Activated CD8-positive, alpha-beta memory T cell treated with anti-CD3 and anti-CD28 coated beads, Interleukin-2, amount 10 ng/mL, durations not matched to agents 7 days and 5 days (primary cell): ENCODE measurements around the gene GATAD2A. TPM values are rescaled to one million over a fixed set of nuclear protein-coding genes. Genes with fewer than 3 reads are reported as not detected.

Source experiments
- ATAC-seq: fragments of 150-1000 bp; cut with Tn5 transposase; one replicate; pipeline ENCODE4 v1.10.0; 2021; ENCODE audit warnings: moderate library complexity
- CTCF ChIA-PET: fragments of 350-600 bp; sonication (Branson Sonifier 250); formaldehyde crosslinking; loops from one replicate; lab custom pipeline; 2021; ENCODE audit warnings: antibody characterized with exemption; lab: Charles Lee
- DNase-seq: peaks from one replicate; pipeline ENCODE4 v3.0.0-alpha.2; 2020
- H3K27ac Mint-ChIP-seq: one replicate; pipeline ENCODE4 v1.8.0; 2021; ENCODE audit warnings: mild to moderate bottlenecking, mixed read lengths
- H3K27me3 Mint-ChIP-seq: one replicate; pipeline ENCODE4 v1.8.0; 2021; ENCODE audit warnings: mixed read lengths
- H3K36me3 Mint-ChIP-seq: one replicate; pipeline ENCODE4 v1.8.0; 2021; ENCODE audit warnings: mild to moderate bottlenecking, mixed read lengths
- H3K4me1 Mint-ChIP-seq: one replicate; pipeline ENCODE4 v1.8.0; 2021; ENCODE audit warnings: mixed read lengths
- H3K4me3 Mint-ChIP-seq: one replicate; pipeline ENCODE4 v1.8.0; 2021; ENCODE audit warnings: mild to moderate bottlenecking, moderate library complexity, mixed read lengths
- H3K9me3 Mint-ChIP-seq: one replicate; pipeline ENCODE4 v1.8.0; 2022; ENCODE audit warnings: low read depth, mixed read lengths
- total RNA-seq, 2 experiments: library from RNA; stranded (reverse); gene quantifications; one replicate each; pipeline ENCODE4 v1.2.3, GENCODE V29; 2021

Gene GATAD2A
- total RNA-seq, 2 experiments from 2014 or later: 159 to 161 TPM

- no peak for DNase-seq
- Mint-ChIP-seq H3K36me3 (no peaks in the 10 kb centered on the region), H3K27ac (no peak overlapping the region), H3K9me3 (no peaks in the 10 kb centered on the region), H3K4me3 (no peak overlapping the region), H3K4me1 (peaks cover 3% of the 10 kb centered on the region), H3K27me3 (peaks cover 3% of the 10 kb centered on the region)
- no peak for ATAC-seq
- CTCF ChIA-PET: interaction anchor here (1.0 to 11.6 kb wide), 3 partner anchors 8 to 37 kb away, joined by 3 to 119 read pairs (median 7); partner anchors contain the start of gene YJEFN3
Measured at GRCh38 chr19:19546751-19547162, 141.3 kb downstream of the GATAD2A start.

GRCh38 chr19:19547674-19548336 is 142.3 kb downstream of the GATAD2A start:
- Mint-ChIP-seq H3K27ac (no peak overlapping the region), H3K4me3 (no peak overlapping the region), H3K36me3 (no peaks in the 10 kb centered on the region), H3K4me1 (no peaks in the 10 kb centered on the region), H3K9me3 (no peaks in the 10 kb centered on the region), H3K27me3 (peaks cover 3% of the 10 kb centered on the region)
- no peak for ATAC-seq
- no peak for DNase-seq
- CTCF ChIA-PET: interaction anchor here (11.6 kb wide), 1 partner anchor 16 kb away, joined by 119 read pairs; the partner anchor contains the start of gene YJEFN3

- Mint-ChIP-seq H3K4me3 (no peak overlapping the region), H3K36me3 (no peaks in the 10 kb centered on the region), H3K27me3 (peaks cover 3% of the 10 kb centered on the region), H3K4me1 (peaks cover 4% of the 10 kb centered on the region), H3K9me3 (no peaks in the 10 kb centered on the region), H3K27ac (no peak overlapping the region)
- DNase-seq (no peak), ATAC-seq (no peak)
- CTCF ChIA-PET: interaction anchor here (1.1 to 11.6 kb wide), 3 partner anchors 14 to 80 kb away, joined by 3 to 119 read pairs (median 3); partner anchors contain the start of genes LPAR2 and YJEFN3
Measured at GRCh38 chr19:19548915-19549759, 143.7 kb downstream of the GATAD2A start.

GRCh38 chr19:19549804-19550464 is 144.5 kb downstream of the GATAD2A start:
- CTCF ChIA-PET: interaction anchor here (1.4 to 11.6 kb wide), 2 partner anchors 13 to 18 kb away, joined by 3 to 119 read pairs; partner anchors contain the start of gene YJEFN3
- DNase-seq (no peak), ATAC-seq (no peak)
- H3K4me1 Mint-ChIP-seq: peaks cover 4% of the 10 kb centered on the region
- H3K9me3 Mint-ChIP-seq: no peaks in the 10 kb centered on the region
- no peak overlapping the region for H3K27ac Mint-ChIP-seq
- no peaks in the 10 kb centered on the region for H3K36me3 Mint-ChIP-seq
- H3K27me3 Mint-ChIP-seq: peaks cover 3% of the 10 kb centered on the region
- H3K4me3 Mint-ChIP-seq: no peak overlapping the region

- Mint-ChIP-seq H3K9me3 (no peaks in the 10 kb centered on the region), H3K4me1 (peaks cover 4% of the 10 kb centered on the region), H3K36me3 (no peaks in the 10 kb centered on the region), H3K4me3 (no peak overlapping the region), H3K27me3 (peaks cover 3% of the 10 kb centered on the region), H3K27ac (no peak overlapping the region)
- no peak for ATAC-seq
- DNase-seq: no peak
- CTCF ChIA-PET: interaction anchor here (1.4 to 11.6 kb wide), 3 partner anchors 13 to 24 kb away, joined by 3 to 119 read pairs (median 3); partner anchors contain the start of gene YJEFN3
Measured at GRCh38 chr19:19550485-19550929, 145.0 kb downstream of the GATAD2A start.

GRCh38 chr19:19550972-19551852 is 145.7 kb downstream of the GATAD2A start:
- Mint-ChIP-seq H3K9me3 (no peaks in the 10 kb centered on the region), H3K27ac (no peak overlapping the region), H3K36me3 (no peaks in the 10 kb centered on the region), H3K4me1 (peaks cover 4% of the 10 kb centered on the region), H3K27me3 (peaks cover 3% of the 10 kb centered on the region), H3K4me3 (no peak overlapping the region)
- ATAC-seq: no peak
- no peak for DNase-seq
- CTCF ChIA-PET: interaction anchor here (0.6 to 11.6 kb wide), 10 partner anchors 10 to 87 kb away, joined by 3 to 119 read pairs (median 4); partner anchors contain the start of genes LPAR2, NDUFA13, TSSK6 and YJEFN3

- H3K27ac Mint-ChIP-seq: no peak overlapping the region
- ATAC-seq (no peak), DNase-seq (no peak)
- H3K27me3 Mint-ChIP-seq: peaks cover 3% of the 10 kb centered on the region
- CTCF ChIA-PET: interaction anchor here (0.6 to 11.6 kb wide), 12 partner anchors 8 to 87 kb away, joined by 3 to 119 read pairs (median 6); partner anchors contain the start of genes LPAR2, NDUFA13, PBX4 and TSSK6
- H3K4me3 Mint-ChIP-seq: no peak overlapping the region
- no peaks in the 10 kb centered on the region for H3K36me3 Mint-ChIP-seq
- peaks cover 4% of the 10 kb centered on the region for H3K4me1 Mint-ChIP-seq
- H3K9me3 Mint-ChIP-seq: no peaks in the 10 kb centered on the region
Measured at GRCh38 chr19:19551853-19552192, 146.3 kb downstream of the GATAD2A start.

GRCh38 chr19:19552798-19553197 is 147.3 kb downstream of the GATAD2A start:
- CTCF ChIA-PET: interaction anchor here (0.6 to 11.6 kb wide), 20 partner anchors 9 to 135 kb away, joined by 3 to 119 read pairs (median 4); partner anchors contain the start of genes GMIP, NDUFA13, PBX4 and TSSK6
- DNase-seq (no peak), ATAC-seq (no peak)
- peaks cover 4% of the 10 kb centered on the region for H3K4me1 Mint-ChIP-seq
- H3K9me3 Mint-ChIP-seq: no peaks in the 10 kb centered on the region
- H3K27me3 Mint-ChIP-seq: peaks cover 3% of the 10 kb centered on the region
- H3K36me3 Mint-ChIP-seq: no peaks in the 10 kb centered on the region
- no peak overlapping the region for H3K27ac Mint-ChIP-seq
- H3K4me3 Mint-ChIP-seq: no peak overlapping the region

GRCh38 chr19:19553670-19554069 is 148.2 kb downstream of the GATAD2A start:
- H3K4me3 Mint-ChIP-seq: no peak overlapping the region
- H3K27ac Mint-ChIP-seq: no peak overlapping the region
- peaks cover 3% of the 10 kb centered on the region for H3K27me3 Mint-ChIP-seq
- no peaks in the 10 kb centered on the region for H3K9me3 Mint-ChIP-seq
- no peak for ATAC-seq
- H3K36me3 Mint-ChIP-seq: no peaks in the 10 kb centered on the region
- CTCF ChIA-PET: interaction anchor here (0.6 to 11.6 kb wide), 30 partner anchors 8 to 136 kb away, joined by 3 to 119 read pairs (median 5); partner anchors contain the start of genes GMIP, NDUFA13, PBX4 and YJEFN3
- no peak for DNase-seq
- H3K4me1 Mint-ChIP-seq: peaks cover 4% of the 10 kb centered on the region

- Mint-ChIP-seq H3K27me3 (no peaks in the 10 kb centered on the region), H3K9me3 (no peaks in the 10 kb centered on the region), H3K27ac (no peak overlapping the region), H3K4me1 (peaks cover 4% of the 10 kb centered on the region), H3K36me3 (no peaks in the 10 kb centered on the region), H3K4me3 (no peak overlapping the region)
- ATAC-seq (peak; percentile 61), DNase-seq (peak; percentile 70)
- CTCF ChIA-PET: interaction anchor here (0.5 to 11.6 kb wide), 35 partner anchors 7 to 113 kb away, joined by 3 to 119 read pairs (median 5); partner anchors contain the start of genes GMIP, NDUFA13, PBX4 and YJEFN3
Measured at GRCh38 chr19:19554074-19555023, 148.9 kb downstream of the GATAD2A start.

- no peak for ATAC-seq
- CTCF ChIA-PET: interaction anchor here (0.8 to 1.3 kb wide), 5 partner anchors 10 to 82 kb away, joined by 3 to 8 read pairs (median 3); no protein-coding TSS in a partner anchor
- Mint-ChIP-seq H3K9me3 (no peaks in the 10 kb centered on the region), H3K36me3 (peaks cover 5% of the 10 kb centered on the region), H3K27ac (no peak overlapping the region), H3K27me3 (no peaks in the 10 kb centered on the region), H3K4me3 (no peak overlapping the region), H3K4me1 (peaks cover 4% of the 10 kb centered on the region)
- DNase-seq: no peak
Measured at GRCh38 chr19:19558055-19558454, 152.6 kb downstream of the GATAD2A start.
